Measurements from ENCODE around the gene ENOPH1. TPM values are rescaled to one million over a fixed set of nuclear protein-coding genes. Genes with fewer than 3 reads are reported as not detected.

The ENOPH1 gene
- total RNA-seq, 1 experiment from 2014 or later = 67.6 TPM

DNA sequence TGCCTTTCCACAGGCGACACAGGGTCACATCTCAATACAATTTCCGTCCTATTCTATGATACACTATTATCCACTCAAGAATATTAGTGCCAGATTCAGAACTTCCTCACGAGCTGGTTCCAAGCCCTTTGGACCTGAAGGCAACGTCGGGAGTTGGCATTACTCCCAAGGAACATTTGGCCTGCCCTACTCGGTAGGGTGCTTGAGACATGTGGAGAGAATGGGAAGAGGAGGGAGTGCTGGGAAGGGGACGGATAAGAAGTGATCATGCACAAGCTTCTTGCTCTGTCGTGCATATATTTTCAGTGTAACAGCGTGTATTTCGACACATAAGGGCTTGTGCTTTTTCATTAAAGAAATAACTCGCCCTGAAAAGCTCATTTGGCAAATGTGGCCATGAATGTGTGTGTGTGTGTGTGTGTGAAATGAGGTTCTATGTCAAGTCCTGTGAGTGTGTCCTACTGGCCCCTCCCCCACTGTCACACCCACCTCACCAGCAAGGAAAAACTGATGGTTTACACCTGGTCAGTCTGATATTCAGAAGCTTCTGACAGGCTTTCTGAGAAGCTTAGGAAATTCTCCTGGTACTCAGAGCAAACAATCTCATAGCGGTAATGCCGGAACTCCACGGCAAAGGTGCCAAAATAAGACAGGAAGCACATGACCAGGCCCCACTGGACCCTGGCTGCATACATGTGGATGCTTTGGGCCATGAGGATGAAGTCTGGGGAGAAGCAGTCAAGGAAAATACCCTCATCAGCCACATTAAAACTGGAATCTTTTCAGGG lies 54.8 kb downstream of the ENOPH1 start:
- no peaks in the 10 kb centered on the region for H3K36me3 ChIP-seq (ENCODE audit: control insufficient read depth, insufficient read depth, low read length)
- no peaks in the 10 kb centered on the region for H3K4me1 ChIP-seq
- Mint-ChIP-seq H3K27me3 (ENCODE audit: insufficient read depth, unreplicated experiment) (no peaks in the 10 kb centered on the region), H3K27ac (ENCODE audit: unreplicated experiment) (no peak overlapping the region), H3K36me3 (ENCODE audit: insufficient read depth, unreplicated experiment) (no peaks in the 10 kb centered on the region), H3K9me3 (ENCODE audit: unreplicated experiment) (no peaks in the 10 kb centered on the region), H3K4me1 (ENCODE audit: low read depth, unreplicated experiment) (peaks cover 4% of the 10 kb centered on the region), H3K4me3 (ENCODE audit: unreplicated experiment) (no peak overlapping the region)
- DNase-seq = no peak
- no TSS peak for BruUV-seq (replicated peaks)
- TF ChIP-seq, protein P1, sequence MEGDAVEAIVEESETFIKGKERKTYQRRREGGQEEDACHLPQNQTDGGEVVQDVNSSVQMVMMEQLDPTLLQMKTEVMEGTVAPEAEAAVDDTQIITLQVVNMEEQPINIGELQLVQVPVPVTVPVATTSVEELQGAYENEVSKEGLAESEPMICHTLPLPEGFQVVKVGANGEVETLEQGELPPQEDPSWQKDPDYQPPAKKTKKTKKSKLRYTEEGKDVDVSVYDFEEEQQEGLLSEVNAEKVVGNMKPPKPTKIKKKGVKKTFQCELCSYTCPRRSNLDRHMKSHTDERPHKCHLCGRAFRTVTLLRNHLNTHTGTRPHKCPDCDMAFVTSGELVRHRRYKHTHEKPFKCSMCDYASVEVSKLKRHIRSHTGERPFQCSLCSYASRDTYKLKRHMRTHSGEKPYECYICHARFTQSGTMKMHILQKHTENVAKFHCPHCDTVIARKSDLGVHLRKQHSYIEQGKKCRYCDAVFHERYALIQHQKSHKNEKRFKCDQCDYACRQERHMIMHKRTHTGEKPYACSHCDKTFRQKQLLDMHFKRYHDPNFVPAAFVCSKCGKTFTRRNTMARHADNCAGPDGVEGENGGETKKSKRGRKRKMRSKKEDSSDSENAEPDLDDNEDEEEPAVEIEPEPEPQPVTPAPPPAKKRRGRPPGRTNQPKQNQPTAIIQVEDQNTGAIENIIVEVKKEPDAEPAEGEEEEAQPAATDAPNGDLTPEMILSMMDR (IDR thresholded peaks at IDR 0.05; ENCODE audit: insufficient read depth in 1 of 2, low read depth in 1 of 2, low read length in 1 of 2, severe bottlenecking in 1 of 2, unreplicated experiment in 1 of 2) = no peak
- intact Hi-C loops (cut with micrococcal nuclease; ENCODE audit: unreplicated experiment) = no loop called here
- ChIA-PET POLR2A (no interaction called here), CTCF (no interaction called here)
- H3K4me3 ChIP-seq (ENCODE audit: low read depth, low read length) = no peak overlapping the region
- H3K27me3 ChIP-seq (replicated peaks; ENCODE audit: control insufficient read depth, insufficient read depth, low read length) = no peaks in the 10 kb centered on the region
- no peaks in the 10 kb centered on the region for H3K9me3 ChIP-seq

DNA sequence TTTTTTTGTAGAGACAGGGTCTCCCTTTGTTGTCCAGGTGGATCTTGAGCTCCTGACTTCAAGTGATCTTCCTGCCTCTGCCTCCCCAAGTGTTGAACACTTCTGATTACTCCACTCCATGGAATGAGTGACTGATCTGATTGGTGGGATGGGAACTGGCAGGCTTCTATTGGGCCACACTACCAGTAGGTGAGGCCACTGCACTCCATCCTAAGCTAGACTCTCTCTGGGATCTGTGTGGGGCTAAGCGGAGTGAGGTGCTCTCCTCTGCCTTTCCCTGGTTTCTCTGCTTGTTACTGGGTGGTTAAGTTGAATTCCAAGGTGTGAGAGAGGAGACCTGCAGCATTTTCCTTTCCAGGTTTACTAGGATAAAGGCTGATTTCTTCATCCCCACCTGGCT lies 58.7 kb downstream of the ENOPH1 start:
- BruUV-seq (replicated peaks) = no TSS peak
- TF ChIP-seq, protein P1 (IDR thresholded peaks at IDR 0.05; ENCODE audit: insufficient read depth in 1 of 2, low read depth in 1 of 2, low read length in 1 of 2, severe bottlenecking in 1 of 2, unreplicated experiment in 1 of 2) = no peak
- no peaks in the 10 kb centered on the region for H3K27me3 Mint-ChIP-seq (ENCODE audit: insufficient read depth, unreplicated experiment)
- H3K36me3 Mint-ChIP-seq (ENCODE audit: insufficient read depth, unreplicated experiment) = no peaks in the 10 kb centered on the region
- peaks cover 6% of the 10 kb centered on the region for H3K4me1 Mint-ChIP-seq (ENCODE audit: low read depth, unreplicated experiment)
- no peak overlapping the region for H3K27ac Mint-ChIP-seq (ENCODE audit: unreplicated experiment)
- no peak for DNase-seq
- Histone ChIP-seq H3K36me3 (ENCODE audit: control insufficient read depth, insufficient read depth, low read length) (no peaks in the 10 kb centered on the region), H3K9me3 (no peaks in the 10 kb centered on the region), H3K4me1 (no peaks in the 10 kb centered on the region), H3K4me3 (ENCODE audit: low read depth, low read length) (no peak overlapping the region), H3K27me3 (replicated peaks; ENCODE audit: control insufficient read depth, insufficient read depth, low read length) (no peaks in the 10 kb centered on the region)
- CTCF ChIA-PET = no interaction called here
- no peaks in the 10 kb centered on the region for H3K9me3 Mint-ChIP-seq (ENCODE audit: unreplicated experiment)
- H3K4me3 Mint-ChIP-seq (ENCODE audit: unreplicated experiment) = no peak overlapping the region
- POLR2A ChIA-PET = no interaction called here
- intact Hi-C loops (cut with micrococcal nuclease; ENCODE audit: unreplicated experiment) = no loop called here

DNA sequence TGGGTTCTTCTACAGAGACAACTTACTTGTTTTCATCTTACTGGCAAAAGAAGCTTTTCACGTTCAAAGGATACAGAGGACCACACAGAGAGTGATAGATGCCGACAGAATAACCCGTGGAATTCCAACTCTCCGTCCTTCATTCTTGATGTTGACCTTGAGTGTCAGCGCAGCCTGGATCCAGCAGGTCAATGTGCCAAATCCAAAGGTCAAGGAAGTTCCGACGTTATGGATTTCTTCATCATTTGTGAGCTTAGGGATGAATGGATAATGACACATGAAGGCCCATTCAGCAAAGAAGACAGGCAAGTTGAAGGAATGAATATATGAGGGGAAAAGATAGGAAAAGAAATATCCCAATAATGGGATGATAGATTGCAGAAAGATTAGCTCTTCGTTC lies 59.6 kb downstream of the ENOPH1 start:
- no peaks in the 10 kb centered on the region for H3K27me3 Mint-ChIP-seq (ENCODE audit: insufficient read depth, unreplicated experiment)
- TF ChIP-seq, protein P1 (IDR thresholded peaks at IDR 0.05; ENCODE audit: insufficient read depth in 1 of 2, low read depth in 1 of 2, low read length in 1 of 2, severe bottlenecking in 1 of 2, unreplicated experiment in 1 of 2) = no peak
- no peak overlapping the region for H3K27ac Mint-ChIP-seq (ENCODE audit: unreplicated experiment)
- no peaks in the 10 kb centered on the region for H3K27me3 ChIP-seq (replicated peaks; ENCODE audit: control insufficient read depth, insufficient read depth, low read length)
- ChIA-PET CTCF (no interaction called here), POLR2A (no interaction called here)
- no peaks in the 10 kb centered on the region for H3K9me3 Mint-ChIP-seq (ENCODE audit: unreplicated experiment)
- no peak overlapping the region for H3K4me3 Mint-ChIP-seq (ENCODE audit: unreplicated experiment)
- H3K4me1 ChIP-seq = no peaks in the 10 kb centered on the region
- no peaks in the 10 kb centered on the region for H3K36me3 Mint-ChIP-seq (ENCODE audit: insufficient read depth, unreplicated experiment)
- intact Hi-C loops (cut with micrococcal nuclease; ENCODE audit: unreplicated experiment) = no loop called here
- H3K4me1 Mint-ChIP-seq (ENCODE audit: low read depth, unreplicated experiment) = peaks cover 6% of the 10 kb centered on the region
- H3K4me3 ChIP-seq (ENCODE audit: low read depth, low read length) = no peak overlapping the region
- BruUV-seq (replicated peaks) = no TSS peak
- H3K9me3 ChIP-seq = no peaks in the 10 kb centered on the region
- H3K36me3 ChIP-seq (ENCODE audit: control insufficient read depth, insufficient read depth, low read length) = no peaks in the 10 kb centered on the region
- no peak for DNase-seq
